Stimulated activated CD8-positive, alpha-beta memory T cell treated with anti-CD3 and anti-CD28 coated beads, Interleukin-15, amount 100 ng/mL, for 48 hours (primary cell): ENCODE data around the gene CSN2.
"Not testable (repeated sequence)": the region's sequence is repeated elsewhere in the genome, so short reads cannot be mapped to it uniquely, and the experiment has no call there.

Experiments
- DNase-seq, 2 donors: peaks; one replicate each; pipeline ENCODE4 v3.0.0-alpha.2; 2020; ENCODE audit warnings: low read depth in 2 of 2

The CSN2 gene

GRCh38 chr4:69965628-69966027, at the start of gene CSN2:
Gene CSN2 (minus strand): TSS chr4:69965728. CDS start chr4:69960995, 4,733 bp downstream.
- no peak for DNase-seq

DNA sequence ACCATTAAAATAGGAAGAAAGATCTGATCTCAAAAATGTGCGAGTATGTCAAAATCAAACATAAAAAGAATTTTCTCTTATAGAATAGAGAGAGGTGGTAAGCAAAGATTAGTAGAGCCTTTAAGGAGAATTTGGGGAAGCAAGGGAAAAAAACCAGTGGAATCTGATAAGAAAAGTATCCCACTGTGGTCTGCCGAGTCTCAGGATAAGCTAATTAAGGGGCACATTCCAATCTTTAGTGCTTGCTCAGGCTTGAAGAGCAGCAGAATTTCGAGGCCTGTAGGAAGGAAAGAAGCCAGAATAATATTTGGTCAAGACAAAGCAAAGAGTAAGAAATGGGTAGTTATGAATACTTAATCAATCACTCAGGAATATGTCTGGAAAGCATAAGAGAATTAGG, 43.2 kb upstream of the CSN2 start:
- DNase-seq, result no peak

DNA sequence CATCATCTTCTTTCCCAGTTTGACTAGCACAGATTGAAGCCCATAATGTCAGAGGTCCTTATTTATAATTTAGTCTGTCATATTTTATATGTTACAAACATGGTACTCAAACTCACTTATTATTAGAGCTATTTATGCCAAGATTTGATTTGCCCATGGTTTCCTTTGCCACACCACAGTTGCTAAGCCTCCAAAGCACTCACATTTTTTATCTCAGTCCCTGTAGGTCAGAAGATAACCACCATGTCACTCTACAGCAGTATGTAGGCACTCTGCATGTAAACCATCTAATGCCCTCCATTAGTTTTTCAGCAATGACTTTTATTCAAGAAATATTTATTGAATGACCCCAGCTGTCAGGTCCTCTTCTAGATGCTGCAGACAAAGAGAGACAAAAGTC, 37.0 kb upstream of the CSN2 start:
- no peak for DNase-seq

DNA sequence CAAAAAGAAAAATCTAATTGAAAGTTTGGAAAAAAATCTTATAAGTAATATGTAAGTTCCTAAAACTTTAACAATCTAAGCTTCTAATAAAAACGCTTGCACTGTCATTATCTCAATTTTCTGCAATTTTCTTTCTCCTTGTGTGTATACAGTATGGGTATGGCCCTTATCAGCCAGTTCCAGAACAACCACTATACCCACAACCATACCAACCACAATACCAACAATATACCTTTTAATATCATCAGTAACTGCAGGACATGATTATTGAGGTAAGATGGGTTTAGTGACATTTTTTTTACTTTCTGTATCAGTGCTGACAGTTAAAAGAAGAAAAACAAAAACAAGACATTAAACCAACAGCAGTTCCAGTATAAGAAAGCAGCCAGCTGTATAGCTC, 35.2 kb upstream of the CSN2 start:
- DNase-seq, result no peak

- no peak for DNase-seq
Observed at GRCh38 chr4:69999420-69999819, 33.9 kb upstream of the CSN2 start.

DNA sequence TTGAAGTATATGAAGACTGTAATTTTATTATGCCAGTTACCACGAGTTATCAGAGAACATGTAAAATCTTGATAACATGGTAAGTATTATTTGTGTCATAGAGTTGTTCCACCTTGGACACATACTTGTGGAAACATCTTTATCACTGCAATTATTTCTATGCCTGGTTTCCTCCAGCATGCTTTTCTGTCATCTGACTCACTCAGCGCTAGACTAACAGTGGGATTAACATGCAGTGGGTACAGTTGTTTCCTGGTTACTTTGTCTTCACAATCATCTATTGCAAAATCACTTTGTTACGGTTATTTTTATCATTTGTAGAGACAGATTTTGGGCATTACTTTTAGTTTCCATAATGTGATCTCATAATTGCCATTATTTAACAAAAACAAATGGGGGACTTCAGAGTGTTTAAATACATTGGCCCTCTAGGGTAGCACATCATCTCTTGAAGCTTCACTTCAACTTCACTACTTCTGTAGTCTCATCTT, 30.0 kb upstream of the CSN2 start, which contains the start of gene STATH:
STATH (plus strand) TSS at position 441 of the 491 bp plus-strand sequence. CDS start 2,472 bp downstream, outside the sequence.
- no peak for DNase-seq

DNA sequence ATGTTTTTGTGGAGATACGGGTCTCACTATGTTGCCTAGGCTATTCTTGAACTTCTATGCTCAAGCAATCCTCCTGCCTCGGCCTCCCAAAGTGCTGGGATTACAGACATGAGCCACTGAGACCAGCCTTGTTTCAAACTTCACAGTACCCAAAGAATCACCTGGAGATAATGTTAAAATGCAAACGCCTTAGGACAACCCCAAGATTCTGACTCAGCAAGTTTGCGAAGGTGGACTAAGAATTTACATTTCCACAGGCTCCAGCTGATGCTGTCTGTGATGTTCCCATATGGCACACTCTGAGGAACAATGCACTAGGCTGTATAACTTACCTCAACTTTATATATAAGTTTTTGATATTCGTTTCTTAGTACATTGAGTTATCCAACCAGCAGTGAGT, 29.3 kb upstream of the CSN2 start:
- no peak for DNase-seq

DNA sequence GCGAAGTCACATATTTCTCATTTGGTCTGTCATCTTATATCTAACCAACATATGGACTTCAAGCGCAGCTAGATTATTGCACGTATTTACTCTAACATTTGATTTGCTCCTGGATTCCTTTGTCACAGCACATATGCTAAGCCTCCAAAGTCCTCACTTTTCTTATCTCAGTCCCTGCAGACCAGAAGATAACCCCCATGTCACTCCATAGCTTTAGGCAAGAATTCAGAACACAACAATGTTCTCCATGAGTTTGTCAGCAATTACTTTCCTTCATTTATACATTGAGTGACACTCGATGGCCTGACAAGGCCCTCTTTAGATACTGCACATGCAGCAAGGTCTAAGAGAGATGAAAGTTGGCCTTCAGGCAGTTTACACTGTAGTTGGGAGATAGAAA, 25.5 kb upstream of the CSN2 start:
- DNase-seq, result no peak

DNA sequence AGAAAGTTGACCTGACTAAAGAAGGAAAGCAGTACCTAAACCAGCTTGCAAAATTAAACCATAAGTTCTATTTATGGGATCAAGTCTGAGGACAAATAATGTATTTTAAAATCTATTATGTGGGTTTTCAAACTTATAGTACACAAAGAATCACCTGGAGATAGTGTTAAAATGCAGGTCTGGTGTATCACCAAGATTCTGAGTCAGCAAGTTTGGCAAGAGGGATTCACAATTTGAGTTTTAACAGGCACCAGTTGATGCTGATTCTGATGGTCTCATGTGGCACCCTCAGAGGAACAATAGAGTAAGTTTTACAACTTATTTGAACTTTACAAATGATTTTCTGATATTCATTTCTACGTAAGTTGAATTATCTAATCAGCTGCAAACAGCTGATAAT, 21.1 kb upstream of the CSN2 start:
- DNase-seq, result no peak

GRCh38 chr4:69984030-69984443, 18.5 kb upstream of the CSN2 start:
- DNase-seq, result no peak

- no peak for DNase-seq
Observed at GRCh38 chr4:69977582-69977981, 12.1 kb upstream of the CSN2 start.

- no peak for DNase-seq
Observed at GRCh38 chr4:69974631-69975030, 9.1 kb upstream of the CSN2 start.

GRCh38 chr4:69970071-69970470, 4.5 kb upstream of the CSN2 start:
- no peak for DNase-seq

- DNase-seq, result no peak
Observed at GRCh38 chr4:69957209-69957608, 8.3 kb downstream of the CSN2 start.

GRCh38 chr4:69951602-69952001, 13.9 kb downstream of the CSN2 start:
- no peak for DNase-seq

DNA sequence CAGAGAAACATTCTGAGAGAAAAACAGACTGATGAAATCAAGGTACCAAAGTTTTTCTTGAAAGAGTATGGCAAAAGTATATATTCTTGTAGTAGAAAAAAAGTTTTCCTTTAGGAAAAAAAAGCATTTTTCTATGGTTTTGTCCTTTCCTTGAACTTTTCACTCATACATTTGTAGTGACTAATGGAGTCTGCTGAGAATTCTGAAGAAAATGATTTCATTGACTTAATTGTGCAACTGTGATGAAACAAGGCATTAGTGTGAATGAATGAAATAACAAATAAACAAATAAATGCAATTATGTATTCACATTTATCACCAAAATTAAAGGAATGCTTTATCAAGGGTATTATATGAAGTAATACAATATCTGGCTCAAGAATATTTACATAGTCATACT, 29.0 kb downstream of the CSN2 start:
- no peak for DNase-seq

DNA sequence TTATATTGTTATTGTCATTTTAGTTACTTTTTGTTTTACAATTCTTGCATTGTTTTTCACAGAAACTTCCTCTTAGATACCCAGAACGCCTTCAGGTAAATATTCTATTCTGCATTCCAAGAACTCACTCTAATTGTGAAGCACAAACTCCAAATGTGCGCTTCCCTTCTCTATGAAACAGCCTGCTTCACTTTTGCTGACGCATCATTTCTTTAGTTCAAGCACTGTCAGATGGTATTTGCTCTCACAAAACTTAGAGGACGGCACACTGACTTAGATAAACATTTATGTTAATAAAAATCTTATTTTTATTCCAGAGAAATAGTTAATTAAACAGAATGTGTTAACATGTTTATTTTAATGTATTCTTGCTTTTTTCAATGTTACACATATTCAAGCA, 31.4 kb downstream of the CSN2 start:
- no peak for DNase-seq

- DNase-seq, result no peak
Observed at GRCh38 chr4:69930768-69931167, 34.8 kb downstream of the CSN2 start, which contains the start of gene CSN1S1. Gene CSN1S1 (plus strand): TSS chr4:69931068. CDS start chr4:69932556, 1,488 bp downstream.

GRCh38 chr4:69923782-69924410, 41.6 kb downstream of the CSN2 start:
- not testable (repeated sequence) for DNase-seq

GRCh38 chr4:69920874-69921273, 44.7 kb downstream of the CSN2 start:
- DNase-seq, result no peak

DNA sequence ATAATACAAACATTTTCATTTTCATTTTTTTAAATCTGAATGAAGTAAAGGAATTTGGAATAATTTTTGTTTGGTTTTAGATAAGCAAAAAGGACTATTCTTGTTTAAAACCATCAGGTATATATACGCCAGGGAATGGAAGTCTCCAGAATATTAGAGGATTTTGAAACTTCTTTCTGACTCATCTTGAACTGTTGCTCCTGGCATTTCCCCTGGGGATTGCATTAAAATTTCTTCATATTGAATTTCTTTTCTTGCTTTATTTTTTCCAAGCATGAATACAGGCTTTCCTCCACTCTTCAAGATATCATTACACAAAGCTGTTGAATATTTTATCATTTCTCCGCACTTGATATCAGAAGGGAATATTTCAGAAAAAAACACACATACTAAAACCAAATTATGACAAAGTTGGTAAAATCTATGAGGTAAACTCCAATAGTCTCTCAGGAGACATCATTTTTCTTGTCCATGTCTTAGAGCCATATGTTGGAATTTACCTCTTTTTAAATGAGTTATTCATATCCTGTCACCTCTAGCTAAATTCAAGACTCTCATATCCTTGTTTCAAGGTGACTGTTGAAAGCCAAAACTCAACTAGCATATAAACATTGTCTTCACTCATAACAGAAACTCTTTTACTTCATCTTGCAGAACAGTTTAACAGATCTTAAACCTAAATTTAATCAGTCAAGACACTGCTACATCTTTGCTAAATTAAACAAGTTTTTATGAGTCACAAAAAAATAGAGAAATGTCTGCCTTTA, 55.3 kb downstream of the CSN2 start:
- no peak for DNase-seq

DNA sequence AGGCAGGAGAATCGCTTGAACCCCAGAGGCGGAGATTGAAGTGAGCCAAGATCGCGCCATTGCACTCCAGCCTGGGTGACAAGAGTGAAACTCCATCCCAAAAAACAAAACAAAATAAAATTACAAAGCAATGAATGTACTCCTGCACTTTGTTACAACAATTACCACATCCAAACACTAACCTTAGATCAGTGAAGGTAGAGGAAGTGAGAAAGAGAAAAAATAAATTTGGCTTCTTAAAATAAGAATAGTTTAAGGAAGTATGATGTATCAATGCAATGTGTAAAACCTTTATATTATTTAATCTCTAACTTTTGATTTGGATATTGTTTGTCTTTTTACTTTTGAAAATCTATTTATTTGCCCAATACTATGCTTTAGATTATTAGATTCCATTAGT, 56.3 kb downstream of the CSN2 start:
- DNase-seq, result no peak

GRCh38 chr4:69907151-69907550, 58.4 kb downstream of the CSN2 start:
- no peak for DNase-seq
